ENCODE results near the gene CDK1. TPM values are rescaled to one million over a fixed set of nuclear protein-coding genes. Genes with fewer than 3 reads are reported as not detected.

CDK1 gene
- total RNA-seq, 1 donor from 2014 or later, result 1.5 TPM

DNA sequence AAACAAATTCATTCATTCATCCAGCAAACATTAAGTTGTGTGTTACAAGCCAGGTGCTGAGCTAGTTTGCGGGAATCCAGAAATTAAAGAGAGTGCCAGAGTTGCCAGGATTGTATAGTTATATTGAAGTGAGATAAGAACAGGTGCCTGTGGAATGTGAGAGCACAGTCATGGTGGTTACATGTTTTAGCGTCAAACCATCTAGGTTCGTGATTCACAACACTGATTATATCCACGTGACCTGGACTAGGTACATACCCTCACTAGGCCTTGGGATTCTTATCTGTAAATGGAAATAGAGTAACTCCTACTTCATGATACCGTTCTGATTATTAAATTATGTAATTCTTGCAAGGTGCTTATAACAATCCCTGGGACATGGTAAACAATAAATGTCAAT, 24.5 kb upstream of the CDK1 start:
- no peak for DNase-seq
- Mint-ChIP-seq H3K27ac (no peak overlapping the region), H3K4me1 (no peaks in the 10 kb centered on the region), H3K9me3 (peaks cover 3% of the 10 kb centered on the region), H3K4me3 (no peak overlapping the region), H3K36me3 (ENCODE audit: low read depth) (no peaks in the 10 kb centered on the region), H3K27me3 (peaks cover 16% of the 10 kb centered on the region)
- CTCF ChIA-PET, result no interaction called here
- ATAC-seq (ENCODE audit: low read depth), result no peak
- intact Hi-C loops (cut with micrococcal nuclease), result no loop called here
- POLR2A ChIA-PET, result no interaction called here
- TF ChIP-seq, protein P1, sequence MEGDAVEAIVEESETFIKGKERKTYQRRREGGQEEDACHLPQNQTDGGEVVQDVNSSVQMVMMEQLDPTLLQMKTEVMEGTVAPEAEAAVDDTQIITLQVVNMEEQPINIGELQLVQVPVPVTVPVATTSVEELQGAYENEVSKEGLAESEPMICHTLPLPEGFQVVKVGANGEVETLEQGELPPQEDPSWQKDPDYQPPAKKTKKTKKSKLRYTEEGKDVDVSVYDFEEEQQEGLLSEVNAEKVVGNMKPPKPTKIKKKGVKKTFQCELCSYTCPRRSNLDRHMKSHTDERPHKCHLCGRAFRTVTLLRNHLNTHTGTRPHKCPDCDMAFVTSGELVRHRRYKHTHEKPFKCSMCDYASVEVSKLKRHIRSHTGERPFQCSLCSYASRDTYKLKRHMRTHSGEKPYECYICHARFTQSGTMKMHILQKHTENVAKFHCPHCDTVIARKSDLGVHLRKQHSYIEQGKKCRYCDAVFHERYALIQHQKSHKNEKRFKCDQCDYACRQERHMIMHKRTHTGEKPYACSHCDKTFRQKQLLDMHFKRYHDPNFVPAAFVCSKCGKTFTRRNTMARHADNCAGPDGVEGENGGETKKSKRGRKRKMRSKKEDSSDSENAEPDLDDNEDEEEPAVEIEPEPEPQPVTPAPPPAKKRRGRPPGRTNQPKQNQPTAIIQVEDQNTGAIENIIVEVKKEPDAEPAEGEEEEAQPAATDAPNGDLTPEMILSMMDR (IDR thresholded peaks at IDR 0.05), result no peak

GRCh38 chr10:60757420-60757895, 20.8 kb upstream of the CDK1 start:
- H3K4me3 Mint-ChIP-seq, result no peak overlapping the region
- ChIA-PET CTCF (no interaction called here), POLR2A (no interaction called here)
- no peaks in the 10 kb centered on the region for H3K4me1 Mint-ChIP-seq
- TF ChIP-seq, protein P1 (IDR thresholded peaks at IDR 0.05), result no peak
- peaks cover 7% of the 10 kb centered on the region for H3K27me3 Mint-ChIP-seq
- ATAC-seq (ENCODE audit: low read depth) (no peak), DNase-seq (no peak)
- H3K9me3 Mint-ChIP-seq, result no peaks in the 10 kb centered on the region
- H3K27ac Mint-ChIP-seq, result no peak overlapping the region
- no peaks in the 10 kb centered on the region for H3K36me3 Mint-ChIP-seq (ENCODE audit: low read depth)
- intact Hi-C loops (cut with micrococcal nuclease), result no loop called here

GRCh38 chr10:60759181-60759580, 19.1 kb upstream of the CDK1 start:
- H3K4me3 Mint-ChIP-seq, result no peak overlapping the region
- intact Hi-C loops (cut with micrococcal nuclease), result no loop called here
- ChIA-PET CTCF (no interaction called here), POLR2A (no interaction called here)
- TF ChIP-seq, protein P1 (IDR thresholded peaks at IDR 0.05), result no peak
- no peak overlapping the region for H3K27ac Mint-ChIP-seq
- DNase-seq, result no peak
- no peaks in the 10 kb centered on the region for H3K36me3 Mint-ChIP-seq (ENCODE audit: low read depth)
- no peaks in the 10 kb centered on the region for H3K4me1 Mint-ChIP-seq
- no peaks in the 10 kb centered on the region for H3K9me3 Mint-ChIP-seq
- ATAC-seq (ENCODE audit: low read depth), result no peak
- H3K27me3 Mint-ChIP-seq, result peaks cover 7% of the 10 kb centered on the region

- Mint-ChIP-seq H3K27me3 (peaks cover 5% of the 10 kb centered on the region), H3K4me1 (no peaks in the 10 kb centered on the region), H3K9me3 (no peaks in the 10 kb centered on the region), H3K36me3 (ENCODE audit: low read depth) (no peaks in the 10 kb centered on the region), H3K4me3 (no peak overlapping the region), H3K27ac (no peak overlapping the region)
- intact Hi-C loops (cut with micrococcal nuclease), result no loop called here
- ATAC-seq (ENCODE audit: low read depth) (no peak), DNase-seq (no peak)
- CTCF ChIA-PET, result no interaction called here
- POLR2A ChIA-PET, result no interaction called here
- TF ChIP-seq, protein P1 (IDR thresholded peaks at IDR 0.05), result no peak
These were observed 17.5 kb upstream of the CDK1 start for GRCh38 chr10:60760711-60761210.

DNA sequence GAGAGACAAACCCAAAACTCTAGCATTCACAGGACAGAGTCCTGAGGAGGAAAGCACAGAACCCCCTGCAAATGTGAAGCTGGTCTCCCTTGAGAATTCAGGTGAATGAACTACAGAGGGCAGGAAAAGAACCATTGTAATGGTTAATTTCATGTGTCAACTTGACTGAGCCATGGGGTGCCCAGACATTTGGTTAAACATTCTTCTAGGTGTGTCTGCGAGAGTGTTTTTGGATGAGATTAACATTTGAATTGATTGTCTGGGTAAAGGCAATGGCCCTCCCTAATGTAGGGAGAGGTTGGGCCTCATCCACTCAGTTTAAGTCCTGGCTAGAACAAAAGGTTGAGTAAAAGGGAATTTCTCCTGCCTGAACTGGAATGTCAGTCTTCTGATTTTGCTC, 15.7 kb upstream of the CDK1 start:
- CTCF ChIA-PET, result no interaction called here
- intact Hi-C loops (cut with micrococcal nuclease), result no loop called here
- H3K27me3 Mint-ChIP-seq, result no peaks in the 10 kb centered on the region
- DNase-seq (no peak), ATAC-seq (ENCODE audit: low read depth) (no peak)
- no peaks in the 10 kb centered on the region for H3K36me3 Mint-ChIP-seq (ENCODE audit: low read depth)
- H3K27ac Mint-ChIP-seq, result no peak overlapping the region
- H3K4me1 Mint-ChIP-seq, result no peaks in the 10 kb centered on the region
- POLR2A ChIA-PET, result no interaction called here
- TF ChIP-seq, protein P1 (IDR thresholded peaks at IDR 0.05), result no peak
- no peaks in the 10 kb centered on the region for H3K9me3 Mint-ChIP-seq
- no peak overlapping the region for H3K4me3 Mint-ChIP-seq
